Activated gamma-delta T cell (primary cell): ENCODE results near the gene MMP1.
"Not testable (repeated sequence)": the region's sequence is repeated elsewhere in the genome, so short reads cannot be mapped to it uniquely, and the experiment has no call there.

Experiments used
- DNase-seq: peaks from one replicate; lab custom pipeline; 2025; lab: John Stamatoyannopoulos, UW

Gene MMP1

DNA sequence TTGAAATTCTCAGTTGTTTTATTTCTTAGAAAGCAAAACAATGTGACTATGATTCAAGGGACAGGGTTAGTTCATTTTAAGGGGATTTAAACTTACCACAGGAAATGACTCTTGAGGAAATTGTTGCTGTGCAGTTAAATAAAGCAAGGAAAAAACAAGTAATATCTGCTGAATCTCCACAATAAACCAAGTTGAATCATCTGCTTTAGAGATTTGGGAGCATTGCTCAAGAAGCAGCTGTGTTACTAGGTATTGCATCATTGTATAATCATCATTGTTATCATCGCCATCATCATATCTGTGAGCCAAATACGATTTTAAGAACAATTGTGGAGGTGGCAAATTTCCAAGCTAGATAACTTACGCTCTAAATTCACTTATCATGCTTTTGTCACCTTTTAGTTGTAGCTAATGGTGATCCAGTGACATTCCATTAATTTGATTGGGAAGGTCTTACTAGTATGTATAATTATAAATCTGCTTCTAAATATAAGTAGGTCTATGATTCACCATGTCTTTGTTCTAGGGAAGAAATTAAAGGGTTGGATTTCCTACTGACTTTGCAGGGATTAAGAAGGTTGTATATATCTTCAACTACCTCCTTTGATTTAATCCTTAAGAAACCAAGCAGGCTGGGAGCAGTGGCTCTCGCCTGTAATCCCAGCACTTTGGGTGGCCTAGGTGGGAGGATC, 37.5 kb downstream of the MMP1 start:
- no peak for DNase-seq

DNA sequence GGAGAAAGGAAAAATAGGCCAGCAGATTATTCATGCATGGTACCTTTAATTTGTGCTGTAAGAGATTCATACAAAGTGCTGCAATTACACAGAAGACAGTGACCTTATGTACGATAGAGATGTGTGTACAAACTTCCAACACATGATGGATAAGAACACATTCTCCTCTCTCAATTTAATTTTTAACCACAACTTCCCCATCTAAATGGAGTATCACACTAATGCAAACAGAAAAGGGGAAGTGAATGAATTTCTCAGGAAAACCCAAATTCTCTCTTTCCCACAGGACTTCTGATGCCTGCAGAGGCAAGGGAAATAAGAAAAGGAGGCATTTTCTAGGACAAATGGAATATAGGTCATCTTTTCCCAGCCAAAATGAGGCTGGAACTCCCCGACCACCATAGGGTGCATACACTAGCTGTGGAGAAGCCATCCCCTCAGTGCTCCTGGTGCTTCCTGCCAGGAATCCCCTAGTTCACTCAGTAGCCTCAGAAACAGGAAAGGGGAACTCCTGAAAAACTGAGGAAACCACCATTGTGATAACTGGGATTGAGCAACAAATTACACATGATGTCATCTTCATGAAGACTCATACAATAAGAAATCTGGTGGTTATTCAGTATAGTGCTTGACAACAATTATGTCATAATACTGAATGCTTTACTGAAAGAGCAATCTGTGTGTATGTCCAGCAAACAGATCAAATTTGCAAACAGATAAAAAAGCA, 40.0 kb downstream of the MMP1 start:
- DNase-seq = no peak

DNA sequence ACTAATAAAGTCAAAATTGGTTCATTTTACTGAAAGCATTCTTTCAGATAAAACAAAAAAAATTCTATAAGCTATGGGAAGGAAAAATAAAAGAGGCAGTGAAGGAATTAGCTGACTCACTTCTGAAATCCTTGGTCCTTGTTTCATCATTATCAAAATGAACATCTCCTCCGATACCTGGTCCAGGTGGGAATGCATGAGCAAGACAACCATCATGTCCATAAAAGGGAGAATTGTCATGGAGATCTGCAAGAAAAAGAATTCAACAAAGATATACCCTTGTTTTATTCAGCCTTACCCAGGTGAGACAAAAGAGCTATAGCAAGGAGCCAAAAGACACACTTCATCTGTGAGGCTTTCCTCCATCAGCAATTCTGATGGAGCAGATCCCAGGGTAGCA, 44.7 kb downstream of the MMP1 start:
- DNase-seq = no peak

DNA sequence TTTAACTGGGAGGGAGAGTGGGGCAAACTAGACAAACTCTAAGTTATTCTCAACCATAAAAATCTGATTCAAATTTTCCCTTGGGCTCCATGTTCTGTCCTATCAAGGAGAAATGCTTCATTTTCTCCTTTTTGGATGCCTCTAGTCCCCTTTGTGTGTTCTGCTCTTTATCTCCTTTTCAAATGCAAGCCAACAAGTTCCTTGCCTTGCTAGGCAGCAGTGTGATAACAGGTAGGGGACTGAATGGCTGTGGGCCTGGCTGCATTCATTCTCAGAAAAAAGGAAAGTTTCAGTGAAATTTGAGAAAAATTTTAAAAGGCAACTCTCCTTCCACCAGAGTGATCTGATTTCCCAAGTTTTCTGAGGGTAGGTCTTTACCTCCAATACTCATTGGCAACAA, 46.3 kb downstream of the MMP1 start:
- no peak for DNase-seq

DNA sequence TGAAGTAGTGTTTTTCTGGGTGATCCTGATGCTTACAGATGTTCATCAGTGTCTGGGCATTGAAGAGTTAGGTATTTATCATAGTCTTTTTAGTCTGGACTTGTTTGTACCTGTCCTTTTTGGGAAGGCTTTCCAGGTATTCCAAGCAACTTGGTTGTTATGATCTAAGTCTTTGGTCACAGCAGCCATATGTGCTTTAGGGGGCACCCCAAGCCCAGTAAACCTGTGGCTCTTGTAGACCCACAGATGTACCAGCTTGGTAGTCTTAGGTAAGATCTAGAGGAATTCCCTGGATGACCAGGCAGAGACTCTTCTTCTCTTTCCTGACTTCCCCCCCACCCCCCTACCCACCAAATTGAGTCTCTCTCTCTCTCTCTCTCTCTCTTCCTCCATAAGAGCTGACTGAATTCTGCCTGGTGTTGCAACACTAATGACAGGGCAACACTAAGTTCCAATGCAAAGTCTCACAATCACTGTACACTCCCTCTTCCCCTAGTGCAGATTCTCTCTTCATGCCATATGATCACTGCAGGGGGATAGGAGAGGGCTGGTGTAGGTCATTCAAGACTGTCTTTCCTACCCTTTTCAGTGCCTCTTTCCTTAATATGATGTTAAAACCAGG, 48.7 kb downstream of the MMP1 start:
- DNase-seq = no peak

DNA sequence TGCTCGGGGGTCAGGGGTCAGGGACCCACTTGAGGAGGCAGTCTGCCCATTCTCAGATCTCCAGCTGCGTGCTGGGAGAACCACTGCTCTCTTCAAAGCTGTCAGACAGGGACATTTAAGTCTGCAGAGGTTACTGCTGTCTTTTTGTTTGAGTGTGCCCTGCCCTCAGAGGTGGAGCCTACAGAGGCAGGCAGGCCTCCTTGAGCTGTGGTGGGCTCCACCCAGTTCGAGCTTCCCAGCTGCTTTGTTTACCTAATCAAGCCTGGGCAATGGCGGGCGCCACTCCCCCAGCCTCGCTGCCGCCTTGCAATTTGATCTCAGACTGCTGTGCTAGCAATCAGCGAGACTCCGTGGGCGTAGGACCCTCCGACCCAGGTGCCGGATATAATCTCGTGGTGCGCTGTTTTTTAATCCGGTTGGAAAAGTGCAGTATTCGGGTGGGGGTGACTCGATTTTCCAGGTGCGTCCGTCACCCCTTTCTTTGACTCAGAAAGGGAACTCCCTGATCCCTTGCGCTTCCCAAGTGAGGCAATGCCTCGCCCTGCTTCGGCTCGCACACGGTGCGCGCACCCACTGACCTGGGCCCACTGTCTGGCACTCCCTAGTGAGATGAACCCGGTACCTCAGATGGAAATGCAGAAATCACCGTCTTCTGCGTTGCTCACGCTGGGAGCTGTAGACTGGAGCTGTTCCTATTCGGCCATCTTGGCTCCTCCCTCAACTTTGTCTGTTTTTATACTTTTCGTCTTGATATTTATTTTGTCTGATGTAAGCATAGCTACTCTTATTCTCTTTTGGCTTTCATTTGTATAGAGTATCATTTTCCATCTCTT, 51.0 kb downstream of the MMP1 start:
- DNase-seq = not testable (repeated sequence)
